CD4-positive, alpha-beta memory T cell (primary cell): ENCODE results near the gene ADAMTS3. TPM values are rescaled to one million over a fixed set of nuclear protein-coding genes. Genes with fewer than 3 reads are reported as not detected.

Source experiments
- CTCF ChIA-PET: fragments of 350-600 bp; sonication (Branson Sonifier 250); formaldehyde crosslinking; loops from one replicate; lab custom pipeline; 2021; ENCODE audit warnings: inconsistent platforms; ENCODE audit not compliant: partially characterized antibody; lab: Charles Lee
- POLR2A ChIA-PET: fragments of 350-600 bp; sonication (Branson Sonifier 250); formaldehyde crosslinking; loops from one replicate; lab custom pipeline; 2021; ENCODE audit not compliant: partially characterized antibody; lab: Charles Lee
- DNase-seq, 5 donors: peaks; one replicate each; pipeline versions ENCODE4 v3.0.0 to v3.0.0-alpha.2; 2020 to 2022; ENCODE audit warnings: mixed read lengths in 1 of 5
- H3K27ac ChIP-seq: one replicate; pipeline ENCODE4 v1.7.0; 2013; ENCODE audit warnings: low read depth, low read length
- H3K27me3 ChIP-seq: 2 replicates; pipeline ENCODE4 v1.7.0; 2013; ENCODE audit warnings: mild to moderate bottlenecking, low read length, moderate library complexity; ENCODE audit not compliant: insufficient read depth
- H3K36me3 ChIP-seq: 2 replicates; pipeline ENCODE4 v1.7.0; 2013; ENCODE audit warnings: mild to moderate bottlenecking, low read length, moderate library complexity; ENCODE audit not compliant: insufficient read depth
- H3K4me1 ChIP-seq: 2 replicates; pipeline ENCODE4 v1.7.0; 2013; ENCODE audit warnings: mild to moderate bottlenecking, low read length, moderate library complexity; ENCODE audit not compliant: insufficient read depth
- H3K4me3 ChIP-seq, 2 donors: one replicate each; pipeline ENCODE4 v1.7.0; 2013; ENCODE audit warnings: low read length in 2 of 2, mild to moderate bottlenecking in 1 of 2
- H3K9me3 ChIP-seq, 2 donors: one replicate each; pipeline ENCODE4 v1.7.0; 2013; ENCODE audit warnings: low read length in 2 of 2, control low read depth in 1 of 2; ENCODE audit not compliant: control insufficient read depth in 1 of 2
- H3K27ac Mint-ChIP-seq, 7 donors: one replicate each; pipeline ENCODE4 v1.8.0; 2020 to 2021; ENCODE audit warnings: mixed read lengths in 7 of 7, mild to moderate bottlenecking in 6 of 7, inconsistent platforms in 3 of 7, moderate library complexity in 3 of 7
- H3K27me3 Mint-ChIP-seq, 2 donors: one replicate each; pipeline ENCODE4 v1.8.0; 2020 to 2021; ENCODE audit warnings: mixed read lengths in 2 of 2
- H3K36me3 Mint-ChIP-seq, 2 donors: one replicate each; pipeline ENCODE4 v1.8.0; 2020 to 2021; ENCODE audit warnings: mixed read lengths in 2 of 2, inconsistent platforms in 1 of 2, mild to moderate bottlenecking in 1 of 2
- H3K4me1 Mint-ChIP-seq, 4 donors: one replicate each; pipeline ENCODE4 v1.8.0; 2020 to 2021; ENCODE audit warnings: mixed read lengths in 4 of 4, mild to moderate bottlenecking in 1 of 4
- H3K4me3 Mint-ChIP-seq, 8 donors: one replicate each; pipeline ENCODE4 v1.8.0; 2020 to 2021; ENCODE audit warnings: mixed read lengths in 8 of 8, mild to moderate bottlenecking in 7 of 8, moderate library complexity in 6 of 8, inconsistent platforms in 3 of 8
- H3K9me3 Mint-ChIP-seq, 8 donors: one replicate each; pipeline ENCODE4 v1.8.0; 2020 to 2021; ENCODE audit warnings: mixed read lengths in 8 of 8, mild to moderate bottlenecking in 5 of 8, inconsistent platforms in 3 of 8, moderate library complexity in 1 of 8
- intact Hi-C: fragments of 100-400 bp; cut with micrococcal nuclease; formaldehyde crosslinking; loops from one replicate; pipeline ENCODE4 v1.15.1; 2023
- polyA plus RNA-seq, 2 donors: library from polyadenylated mRNA; unstranded; fragments of 300-500 nt; fragmentation: Illumina TruSeq; gene quantifications; one replicate each; pipeline ENCODE4 v1.2.3, GENCODE V29; 2021
- total RNA-seq, 2 experiments: library from RNA; stranded (reverse); gene quantifications; one replicate each; pipeline ENCODE4 v1.2.3, GENCODE V29; 2021

ADAMTS3 gene
- total and polyA plus RNA-seq, 4 experiments from 2014 or later, result not detected

- intact Hi-C loops, result no loop called here
- H3K27me3 Mint-ChIP-seq, result peaks cover 0 to 2% of the 10 kb centered on the region in 2 donors
- Histone ChIP-seq H3K4me3 (no peak overlapping the region), H3K9me3 (no peaks in the 10 kb centered on the region), H3K4me1 (no peaks in the 10 kb centered on the region), H3K27me3 (no peaks in the 10 kb centered on the region), H3K36me3 (no peaks in the 10 kb centered on the region), H3K27ac (no peak overlapping the region)
- H3K4me3 Mint-ChIP-seq, result no peak overlapping the region
- CTCF ChIA-PET, result no interaction called here
- POLR2A ChIA-PET, result no interaction called here
- H3K27ac Mint-ChIP-seq, result no peak overlapping the region
- no peaks in the 10 kb centered on the region for H3K4me1 Mint-ChIP-seq
- no peaks in the 10 kb centered on the region for H3K36me3 Mint-ChIP-seq
- H3K9me3 Mint-ChIP-seq, result peaks cover 0 to 3% (median 0%) of the 10 kb centered on the region in 8 donors
- DNase-seq, result no peak
These were observed 220.3 kb downstream of the ADAMTS3 start for GRCh38 chr4:72348701-72349100.

GRCh38 chr4:72344418-72344817, 224.6 kb downstream of the ADAMTS3 start:
- peaks cover 2% of the 10 kb centered on the region in 2 donors for H3K27me3 Mint-ChIP-seq
- Histone ChIP-seq H3K4me1 (no peaks in the 10 kb centered on the region), H3K9me3 (no peaks in the 10 kb centered on the region), H3K4me3 (no peak overlapping the region), H3K36me3 (no peaks in the 10 kb centered on the region), H3K27me3 (no peaks in the 10 kb centered on the region), H3K27ac (no peak overlapping the region)
- ChIA-PET POLR2A (no interaction called here), CTCF (no interaction called here)
- no peak for DNase-seq
- no peaks in the 10 kb centered on the region for H3K36me3 Mint-ChIP-seq
- no peak overlapping the region for H3K27ac Mint-ChIP-seq
- no peaks in the 10 kb centered on the region for H3K4me1 Mint-ChIP-seq
- intact Hi-C loops, result no loop called here
- peaks cover 0 to 3% (median 0%) of the 10 kb centered on the region in 8 donors for H3K9me3 Mint-ChIP-seq
- H3K4me3 Mint-ChIP-seq, result no peak overlapping the region

GRCh38 chr4:72341432-72341820, 227.6 kb downstream of the ADAMTS3 start:
- H3K27me3 ChIP-seq, result no peaks in the 10 kb centered on the region
- no peaks in the 10 kb centered on the region for H3K9me3 ChIP-seq
- intact Hi-C loops, result no loop called here
- H3K27ac ChIP-seq, result no peak overlapping the region
- H3K27me3 Mint-ChIP-seq, result peaks cover 2% of the 10 kb centered on the region in 2 donors
- H3K4me1 Mint-ChIP-seq, result no peaks in the 10 kb centered on the region
- no peaks in the 10 kb centered on the region for H3K36me3 Mint-ChIP-seq
- CTCF ChIA-PET, result no interaction called here
- no peak overlapping the region for H3K27ac Mint-ChIP-seq
- no peaks in the 10 kb centered on the region for H3K36me3 ChIP-seq
- H3K4me1 ChIP-seq, result no peaks in the 10 kb centered on the region
- no peak for DNase-seq
- H3K9me3 Mint-ChIP-seq, result peaks cover 0 to 3% (median 0%) of the 10 kb centered on the region in 8 donors
- POLR2A ChIA-PET, result no interaction called here
- H3K4me3 ChIP-seq, result no peak overlapping the region
- H3K4me3 Mint-ChIP-seq, result no peak overlapping the region

GRCh38 chr4:72340803-72341431, 228.1 kb downstream of the ADAMTS3 start:
- ChIA-PET CTCF (no interaction called here), POLR2A (no interaction called here)
- H3K27me3 Mint-ChIP-seq, result peaks cover 2% of the 10 kb centered on the region in 2 donors
- no peaks in the 10 kb centered on the region for H3K4me1 ChIP-seq
- H3K9me3 Mint-ChIP-seq, result peaks cover 0 to 3% (median 0%) of the 10 kb centered on the region in 8 donors
- H3K27ac ChIP-seq, result no peak overlapping the region
- no peak overlapping the region for H3K4me3 ChIP-seq
- no peak overlapping the region for H3K4me3 Mint-ChIP-seq
- no peak overlapping the region for H3K27ac Mint-ChIP-seq
- H3K36me3 Mint-ChIP-seq, result no peaks in the 10 kb centered on the region
- H3K4me1 Mint-ChIP-seq, result no peaks in the 10 kb centered on the region
- intact Hi-C loops, result no loop called here
- DNase-seq, result no peak
- H3K27me3 ChIP-seq, result no peaks in the 10 kb centered on the region
- no peaks in the 10 kb centered on the region for H3K9me3 ChIP-seq
- no peaks in the 10 kb centered on the region for H3K36me3 ChIP-seq

GRCh38 chr4:72338060-72338459, 231.0 kb downstream of the ADAMTS3 start:
- Mint-ChIP-seq H3K9me3 (no peaks in the 10 kb centered on the region), H3K4me1 (no peaks in the 10 kb centered on the region), H3K27ac (no peak overlapping the region), H3K36me3 (no peaks in the 10 kb centered on the region), H3K27me3 (no peaks in the 10 kb centered on the region), H3K4me3 (no peak overlapping the region)
- intact Hi-C loops, result no loop called here
- no peaks in the 10 kb centered on the region for H3K36me3 ChIP-seq
- no peak for DNase-seq
- no peak overlapping the region for H3K27ac ChIP-seq
- no peaks in the 10 kb centered on the region for H3K27me3 ChIP-seq
- CTCF ChIA-PET, result no interaction called here
- H3K4me3 ChIP-seq, result no peak overlapping the region
- no peaks in the 10 kb centered on the region for H3K4me1 ChIP-seq
- H3K9me3 ChIP-seq, result no peaks in the 10 kb centered on the region
- POLR2A ChIA-PET, result no interaction called here

- Mint-ChIP-seq H3K4me1 (no peaks in the 10 kb centered on the region), H3K4me3 (no peak overlapping the region), H3K27me3 (no peaks in the 10 kb centered on the region), H3K36me3 (no peaks in the 10 kb centered on the region), H3K27ac (no peak overlapping the region), H3K9me3 (no peaks in the 10 kb centered on the region)
- Histone ChIP-seq H3K4me1 (no peaks in the 10 kb centered on the region), H3K27me3 (no peaks in the 10 kb centered on the region), H3K4me3 (no peak overlapping the region), H3K27ac (no peak overlapping the region), H3K9me3 (no peaks in the 10 kb centered on the region), H3K36me3 (no peaks in the 10 kb centered on the region)
- CTCF ChIA-PET, result no interaction called here
- intact Hi-C loops, result no loop called here
- POLR2A ChIA-PET, result no interaction called here
- no peak for DNase-seq
These were observed 238.6 kb downstream of the ADAMTS3 start for GRCh38 chr4:72330381-72330780.

- H3K36me3 Mint-ChIP-seq, result no peaks in the 10 kb centered on the region
- no peak overlapping the region for H3K4me3 Mint-ChIP-seq
- Histone ChIP-seq H3K27ac (no peak overlapping the region), H3K27me3 (peaks cover 2% of the 10 kb centered on the region), H3K4me3 (no peak overlapping the region), H3K4me1 (no peaks in the 10 kb centered on the region), H3K36me3 (no peaks in the 10 kb centered on the region), H3K9me3 (no peaks in the 10 kb centered on the region)
- H3K27me3 Mint-ChIP-seq, result peaks cover 1 to 4% of the 10 kb centered on the region in 2 donors
- POLR2A ChIA-PET, result no interaction called here
- H3K4me1 Mint-ChIP-seq, result no peaks in the 10 kb centered on the region
- peak in 2 of 5 donors; percentile 12 to 14 for DNase-seq
- no peaks in the 10 kb centered on the region for H3K9me3 Mint-ChIP-seq
- no peak overlapping the region for H3K27ac Mint-ChIP-seq
- CTCF ChIA-PET, result interaction anchor here (1.3 to 3.3 kb wide), 3 partner anchors 9 to 24 kb away, joined by 3 to 10 read pairs (median 8); no protein-coding TSS in a partner anchor
- intact Hi-C loops, result loop anchor here (5.0 kb wide), 1 partner anchor 1325 kb away; no protein-coding TSS in a partner anchor
These were observed 242.1 kb downstream of the ADAMTS3 start for GRCh38 chr4:72326692-72327632.
